ENCODE results near the gene COMMD1.

Gene COMMD1

GRCh38 chr2:62046141-62046540 is 140.7 kb downstream of the COMMD1 start:
- Histone ChIP-seq H3K4me2 (ENCODE audit: low read depth, low read length) (no peak overlapping the region), H3K4me1 (ENCODE audit: low read length) (peaks cover 17% of the 10 kb centered on the region), H3K9me2 (replicated peaks; ENCODE audit: insufficient read depth, low read length) (no peaks in the 10 kb centered on the region), H3K79me2 (ENCODE audit: low read length) (no peaks in the 10 kb centered on the region), H3K4me3 (ENCODE audit: low read length) (no peak overlapping the region), H3K27ac (ENCODE audit: low read length) (no peak overlapping the region), H3F3A (ENCODE audit: insufficient read depth, low read length) (peaks cover 3% of the 10 kb centered on the region; the same call in 1 of the 2 replicates), H4K20me1 (ENCODE audit: insufficient read depth, low read length) (no peaks in the 10 kb centered on the region), H3K36me3 (replicated peaks; ENCODE audit: insufficient read depth, low read length) (no peaks in the 10 kb centered on the region), H3K9me3 (replicated peaks; ENCODE audit: insufficient read depth, low read length) (no peaks in the 10 kb centered on the region), H3K9ac (ENCODE audit: low read length) (no peak overlapping the region), H3K27me3 (replicated peaks; ENCODE audit: insufficient read depth, low read length) (no peaks in the 10 kb centered on the region), H2AFZ (ENCODE audit: low read length) (no peak overlapping the region)
- no peak for DNase-seq
- TF ChIP-seq CTCF (IDR thresholded peaks at IDR 0.05; ENCODE audit: low read length) (no peak), EZH2phosphoT487 (IDR thresholded peaks at IDR 0.05; ENCODE audit: low read length) (no peak), EZH2 (optimal IDR thresholded peaks at IDR 0.05; ENCODE audit: low read depth, low read length) (no peak)

- no peaks in the 10 kb centered on the region for H3K27me3 ChIP-seq (replicated peaks; ENCODE audit: insufficient read depth, low read length)
- no peaks in the 10 kb centered on the region for H3K9me3 ChIP-seq (replicated peaks; ENCODE audit: insufficient read depth, low read length)
- no peaks in the 10 kb centered on the region for H4K20me1 ChIP-seq (ENCODE audit: insufficient read depth, low read length)
- H3K27ac ChIP-seq (ENCODE audit: low read length), result peak overlapping the region; percentile 35; the same call in 1 of the 2 replicates
- H3F3A ChIP-seq (ENCODE audit: insufficient read depth, low read length), result peaks cover 18% of the 10 kb centered on the region
- peak overlapping the region; percentile 4; the same call in 1 of the 2 replicates for H3K4me3 ChIP-seq (ENCODE audit: low read length)
- H3K9me2 ChIP-seq (replicated peaks; ENCODE audit: insufficient read depth, low read length), result no peaks in the 10 kb centered on the region
- no peaks in the 10 kb centered on the region for H3K36me3 ChIP-seq (replicated peaks; ENCODE audit: insufficient read depth, low read length)
- no peak overlapping the region for H2AFZ ChIP-seq (ENCODE audit: low read length)
- TF ChIP-seq CTCF (IDR thresholded peaks at IDR 0.05; ENCODE audit: low read length) (no peak), EZH2 (optimal IDR thresholded peaks at IDR 0.05; ENCODE audit: low read depth, low read length) (no peak), EZH2phosphoT487 (IDR thresholded peaks at IDR 0.05; ENCODE audit: low read length) (no peak)
- peak overlapping the region; percentile 63 for H3K4me2 ChIP-seq (ENCODE audit: low read depth, low read length)
- no peaks in the 10 kb centered on the region for H3K79me2 ChIP-seq (ENCODE audit: low read length)
- H3K4me1 ChIP-seq (ENCODE audit: low read length), result peaks cover 47% of the 10 kb centered on the region
- H3K9ac ChIP-seq (ENCODE audit: low read length), result no peak overlapping the region
- DNase-seq, result peak; percentile 27
These were observed 145.1 kb downstream of the COMMD1 start for GRCh38 chr2:62050456-62051045.

DNA sequence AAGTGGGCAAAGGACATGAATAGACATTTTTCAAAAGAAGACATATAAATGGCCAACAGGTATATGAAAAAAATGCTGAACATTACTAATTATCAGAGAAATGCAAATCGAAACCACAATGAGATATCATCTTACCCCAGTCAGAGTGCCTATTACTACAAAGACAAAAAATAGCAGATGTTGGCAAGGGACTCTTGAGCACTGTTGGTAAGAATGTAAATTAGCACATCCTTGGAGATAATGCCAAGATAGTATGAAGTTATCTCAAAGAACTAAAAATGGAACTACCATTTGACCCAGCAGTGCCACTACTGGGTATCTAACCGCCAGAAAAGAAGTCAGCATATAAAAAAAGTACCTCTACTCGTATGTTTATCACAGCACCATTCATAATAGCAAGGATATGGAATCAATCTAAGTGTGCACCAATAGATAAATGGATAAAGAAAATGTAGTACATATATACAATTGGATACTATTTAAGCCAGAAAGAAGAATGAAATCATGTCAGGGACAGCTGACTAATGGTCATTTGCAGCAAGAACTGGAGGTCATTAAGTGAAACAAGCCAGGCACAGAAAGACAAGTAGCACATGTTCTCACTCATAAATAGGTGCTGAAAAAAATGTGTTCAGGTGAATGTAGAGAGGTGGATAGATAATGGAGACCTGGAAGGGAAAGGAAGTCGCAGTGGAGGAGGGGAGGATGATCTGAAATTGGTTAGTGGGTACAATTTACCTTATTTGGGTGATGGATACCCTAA is 148.7 kb downstream of the COMMD1 start:
- Histone ChIP-seq H2AFZ (ENCODE audit: low read length) (no peak overlapping the region), H3K27ac (ENCODE audit: low read length) (peak overlapping the region; percentile 44; the same call in 1 of the 2 replicates), H3F3A (ENCODE audit: insufficient read depth, low read length) (peaks cover 18% of the 10 kb centered on the region), H3K9me3 (replicated peaks; ENCODE audit: insufficient read depth, low read length) (no peaks in the 10 kb centered on the region), H3K36me3 (replicated peaks; ENCODE audit: insufficient read depth, low read length) (no peaks in the 10 kb centered on the region), H3K9ac (ENCODE audit: low read length) (no peak overlapping the region; the same call in 1 of the 2 replicates), H3K4me1 (ENCODE audit: low read length) (peaks cover 47% of the 10 kb centered on the region), H3K4me2 (ENCODE audit: low read depth, low read length) (peak overlapping the region; percentile 71), H3K4me3 (ENCODE audit: low read length) (peak overlapping the region; percentile 44), H3K79me2 (ENCODE audit: low read length) (no peaks in the 10 kb centered on the region), H3K9me2 (replicated peaks; ENCODE audit: insufficient read depth, low read length) (no peaks in the 10 kb centered on the region), H3K27me3 (replicated peaks; ENCODE audit: insufficient read depth, low read length) (no peaks in the 10 kb centered on the region), H4K20me1 (ENCODE audit: insufficient read depth, low read length) (no peaks in the 10 kb centered on the region)
- peak; percentile 70 for DNase-seq
- no peak for TF ChIP-seq EZH2phosphoT487 (IDR thresholded peaks at IDR 0.05; ENCODE audit: low read length)
